Stimulated activated CD8-positive, alpha-beta memory T cell treated with anti-CD3 and anti-CD28 coated beads, Interleukin-15, amount 100 ng/mL, for 4 hours (primary cell): Measurements from ENCODE around the gene ZNF382.
"Not testable (repeated sequence)": the region's sequence is repeated elsewhere in the genome, so short reads cannot be mapped to it uniquely, and the experiment has no call there.

Experiments used
- DNase-seq, 2 donors: peaks; one replicate each; pipeline ENCODE4 v3.0.0-alpha.2; 2020; ENCODE audit warnings: low read depth in 2 of 2

The ZNF382 gene

GRCh38 chr19:36605101-36605876 is at the start of gene ZNF382:
Gene ZNF382, plus strand, starts transcription at chr19:36605313. Its CDS starts 4,602 bp downstream, at chr19:36609915.
- DNase-seq = peak; percentile 77 to 79

GRCh38 chr19:36564391-36564790 is 40.7 kb upstream of the ZNF382 start:
- no peak for DNase-seq

DNA sequence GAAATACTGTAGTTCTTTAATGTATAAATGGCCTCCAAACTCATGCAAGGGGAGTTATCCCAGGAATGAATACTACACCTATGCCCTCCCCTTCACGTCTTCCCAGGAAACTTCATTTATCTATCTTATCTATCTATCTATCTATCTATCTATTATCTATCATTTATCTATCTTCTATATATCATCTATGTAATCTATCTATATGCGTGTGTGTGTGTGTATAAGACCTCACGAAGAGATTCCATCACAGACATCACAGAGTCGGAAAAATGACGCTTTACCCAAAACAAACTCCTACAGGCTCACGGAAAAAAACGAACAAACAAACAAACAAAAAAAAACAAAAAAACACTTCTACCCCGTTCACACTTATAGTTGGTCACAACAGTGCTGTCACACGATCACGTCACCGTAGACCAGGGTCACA is 32.5 kb upstream of the ZNF382 start:
- DNase-seq = no peak

DNA sequence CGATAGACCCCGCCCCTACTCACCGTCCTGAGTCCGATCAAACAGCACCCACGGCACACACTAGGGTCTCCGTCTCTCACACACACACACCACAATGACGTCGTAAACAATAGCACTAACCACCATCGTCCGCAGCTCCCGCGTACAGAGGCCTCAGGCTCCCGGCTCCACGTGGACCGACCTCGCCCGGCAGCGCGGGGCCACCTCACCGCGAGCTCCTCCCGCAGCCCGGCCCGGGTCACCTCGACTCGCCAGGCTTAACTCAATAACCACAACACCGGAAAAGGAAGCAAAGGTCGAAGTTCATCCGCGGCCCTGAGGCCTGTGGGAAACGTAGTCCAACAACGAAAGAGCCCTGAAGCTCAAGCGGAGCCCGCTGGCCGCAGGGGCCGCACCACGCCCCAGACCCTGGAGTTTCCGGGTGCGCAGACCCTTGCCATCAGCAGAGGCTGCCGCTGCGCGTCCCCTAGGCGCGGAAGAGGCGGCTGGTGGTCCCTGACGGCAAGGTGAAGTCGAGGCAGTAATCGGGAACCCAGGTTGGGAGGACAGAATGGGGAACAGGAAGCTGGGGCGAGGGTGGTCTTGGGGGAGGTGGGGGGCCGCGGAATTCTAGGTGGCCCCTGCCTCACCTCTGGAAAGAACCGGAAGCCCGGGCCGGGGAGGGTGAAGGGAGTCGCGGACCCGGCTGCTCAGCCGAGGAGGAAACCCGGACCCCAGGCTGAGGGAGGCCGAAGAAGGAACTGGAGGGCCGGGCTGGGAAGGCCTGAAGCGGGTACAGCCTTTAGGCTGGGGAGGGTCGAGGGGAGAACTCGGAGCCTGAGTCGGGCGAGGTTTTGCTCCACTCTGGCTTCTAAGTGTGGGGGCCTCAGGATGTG is 31.9 kb upstream of the ZNF382 start, which contains the start of gene ZNF529:
Gene ZNF529 (minus strand): TSS at position 273 of the 875 bp plus-strand sequence. CDS start 946 bp downstream, outside the sequence.
- peak; percentile 68 to 77 for DNase-seq

DNA sequence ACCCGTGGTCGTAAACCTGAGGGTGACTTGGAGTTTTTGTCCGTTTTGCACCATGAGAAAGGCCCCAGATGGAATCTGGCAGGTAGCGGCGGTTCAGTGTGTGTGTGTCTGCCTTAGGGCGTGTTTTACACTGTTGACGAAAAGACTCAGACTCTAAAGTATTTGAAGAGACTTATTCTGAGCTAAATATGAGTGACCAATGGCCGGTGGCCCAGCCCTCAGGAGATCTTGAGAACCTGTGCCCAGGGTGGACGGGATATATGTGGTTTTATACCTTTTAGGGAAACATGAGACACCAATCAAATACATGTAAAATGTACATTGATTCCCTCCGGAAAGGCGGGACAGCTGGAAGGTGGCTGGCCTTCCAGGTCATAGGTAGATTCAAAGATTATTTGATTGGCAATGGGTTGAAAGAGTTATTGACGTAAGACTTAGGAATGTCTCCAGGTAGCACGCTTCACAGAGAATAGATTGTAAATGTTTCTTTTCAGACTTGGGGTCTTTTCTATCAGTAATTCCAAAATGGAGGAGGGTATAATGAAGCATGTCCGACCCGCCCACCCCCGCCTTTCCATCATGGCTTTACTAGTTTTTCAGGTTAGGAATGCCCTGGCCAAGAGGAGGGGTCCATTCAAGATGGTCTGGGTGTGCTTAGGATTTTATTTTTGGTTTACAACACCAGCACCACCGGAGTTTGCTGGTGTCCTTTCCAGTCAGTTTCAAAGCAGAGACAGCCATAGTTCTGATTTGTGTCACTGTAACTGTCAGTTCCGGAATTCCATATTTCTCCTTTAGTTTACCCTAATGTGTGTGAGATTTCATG is 31.0 kb upstream of the ZNF382 start:
- DNase-seq = no peak

- no peak for DNase-seq
Measured at GRCh38 chr19:36574741-36575140, 30.4 kb upstream of the ZNF382 start.

DNA sequence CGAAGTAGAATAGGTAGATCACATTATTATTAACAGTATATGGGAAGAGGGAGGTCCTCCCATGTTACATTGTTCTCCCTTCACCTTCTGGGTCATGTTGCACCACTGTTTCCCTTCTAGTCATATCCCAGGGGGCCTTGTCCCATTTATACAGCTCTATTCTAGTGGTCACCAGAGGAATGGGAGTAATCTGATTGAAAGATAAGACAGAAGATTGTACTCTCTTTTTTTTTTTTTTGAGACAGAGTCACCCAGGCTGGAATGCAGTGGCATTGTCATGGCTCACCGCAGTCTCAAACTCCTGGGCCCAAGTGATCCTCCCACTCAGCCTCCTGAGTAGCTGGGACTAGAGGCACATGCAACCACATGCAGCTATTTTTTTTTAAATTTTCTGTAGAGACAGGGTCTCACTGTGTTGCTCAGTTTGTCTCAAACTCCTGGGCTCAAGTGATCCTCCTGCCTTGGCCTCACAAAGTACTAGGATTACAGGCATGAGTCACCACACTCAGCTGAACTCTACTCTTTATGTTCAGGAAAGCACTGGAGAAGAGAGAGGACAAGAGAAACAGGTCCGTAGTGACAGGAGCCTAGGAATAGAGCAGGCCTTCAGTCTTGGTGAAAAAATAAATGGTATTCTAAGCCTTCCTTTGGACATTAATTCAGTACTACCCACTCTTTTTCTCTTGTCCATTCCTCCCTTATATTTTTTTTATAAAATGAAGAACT is 27.7 kb upstream of the ZNF382 start:
- DNase-seq = no peak

GRCh38 chr19:36579255-36579654 is 25.9 kb upstream of the ZNF382 start:
- DNase-seq = no peak

DNA sequence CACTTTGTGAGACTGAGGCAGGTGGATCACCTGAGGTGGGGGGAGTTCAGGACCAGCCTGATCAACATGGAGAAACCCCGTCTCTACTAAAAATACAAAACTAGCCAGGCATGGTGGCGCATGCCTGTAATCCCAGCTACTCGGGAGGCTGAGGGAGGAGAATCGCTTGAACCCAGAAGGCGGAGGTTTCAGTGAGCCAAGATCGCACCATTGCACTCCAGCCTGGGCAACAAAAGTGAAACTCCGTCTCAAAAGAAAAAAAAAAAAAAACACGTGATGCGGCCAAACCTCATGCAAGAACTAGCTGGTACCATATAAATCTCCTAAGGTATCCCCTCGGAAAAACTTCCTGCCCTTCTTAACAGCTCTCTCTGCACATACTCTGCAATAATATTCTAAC is 2.4 kb upstream of the ZNF382 start:
- DNase-seq = not testable (repeated sequence)

DNA sequence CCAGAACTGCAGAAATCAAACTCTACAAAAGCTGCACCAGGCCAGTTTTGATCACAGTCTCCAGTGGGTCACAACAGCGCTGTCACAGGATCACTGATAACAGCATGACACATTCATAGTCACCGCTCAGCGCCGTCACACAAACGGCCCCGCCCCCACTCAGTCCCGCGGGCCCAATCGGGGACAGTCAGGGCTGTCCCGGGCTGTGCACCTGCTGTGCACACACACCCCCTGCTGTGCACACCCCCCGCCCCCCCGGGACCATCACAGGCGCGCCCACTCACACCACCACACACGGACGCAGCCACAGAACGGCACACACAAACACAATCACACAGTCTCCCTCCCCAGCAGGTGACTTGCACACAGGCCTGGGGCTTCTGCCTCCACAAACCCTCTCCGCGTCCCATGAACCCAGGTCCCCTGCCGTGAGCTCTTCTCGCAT is 435 bp upstream of the ZNF382 start:
- peak; percentile 79 to 86 for DNase-seq

GRCh38 chr19:36605877-36606478 is 865 bp downstream of the ZNF382 start:
- DNase-seq = no peak

DNA sequence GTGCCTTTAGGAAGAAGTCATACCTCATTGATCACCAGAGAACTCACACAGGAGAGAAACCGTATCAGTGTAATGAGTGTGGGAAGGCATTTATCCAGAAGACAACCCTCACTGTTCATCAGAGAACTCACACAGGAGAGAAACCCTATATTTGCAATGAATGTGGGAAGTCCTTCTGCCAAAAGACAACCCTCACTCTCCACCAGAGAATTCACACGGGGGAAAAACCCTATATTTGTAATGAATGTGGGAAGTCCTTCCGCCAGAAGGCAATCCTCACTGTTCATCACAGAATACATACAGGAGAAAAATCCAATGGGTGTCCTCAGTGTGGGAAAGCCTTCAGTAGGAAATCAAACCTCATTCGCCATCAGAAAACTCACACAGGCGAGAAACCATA is 21.9 kb downstream of the ZNF382 start:
- no peak for DNase-seq

DNA sequence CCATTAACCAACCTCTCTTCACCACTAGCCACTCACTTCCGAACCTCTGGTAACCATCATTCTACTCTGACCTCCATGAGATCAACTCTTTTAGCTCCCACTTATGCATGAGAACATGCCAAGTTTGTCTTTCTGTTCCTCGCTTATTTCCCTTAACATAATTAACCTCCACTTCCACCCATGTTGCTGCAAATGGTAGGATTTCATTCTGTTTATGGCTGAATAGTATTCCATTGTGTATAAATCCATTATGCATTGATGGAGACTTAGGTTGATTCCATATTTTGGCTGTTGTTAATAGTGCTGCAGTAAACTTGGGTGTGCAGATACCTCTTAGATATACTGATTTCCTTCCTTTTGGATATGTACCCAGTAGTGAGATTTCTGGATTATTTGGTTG is 30.2 kb downstream of the ZNF382 start:
- DNase-seq = no peak

GRCh38 chr19:36638862-36639510 is 33.9 kb downstream of the ZNF382 start:
- no peak for DNase-seq

GRCh38 chr19:36646746-36647145 is 41.6 kb downstream of the ZNF382 start:
- no peak for DNase-seq

- no peak for DNase-seq
Measured at GRCh38 chr19:36652958-36653357, 47.8 kb downstream of the ZNF382 start.

DNA sequence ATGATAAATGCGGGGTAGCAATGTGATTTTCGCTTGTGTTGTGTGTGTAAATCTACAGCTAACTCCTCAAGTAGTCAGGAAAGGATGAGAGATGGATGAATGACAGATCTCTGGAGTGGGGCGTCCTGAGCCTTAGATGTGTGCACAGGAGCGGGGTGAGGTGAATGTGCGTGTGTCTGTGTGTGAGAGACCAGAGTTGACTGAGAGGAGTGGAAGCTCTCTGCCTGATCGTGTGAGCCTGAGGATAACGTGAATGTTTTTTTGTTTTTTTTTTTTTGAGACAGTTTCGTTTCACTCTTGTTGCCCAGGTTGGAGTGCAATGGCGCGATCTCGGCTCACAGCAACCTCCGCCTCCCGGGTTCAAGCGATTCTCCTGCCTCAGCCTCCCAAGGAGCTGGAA is 60.7 kb downstream of the ZNF382 start:
- no peak for DNase-seq

DNA sequence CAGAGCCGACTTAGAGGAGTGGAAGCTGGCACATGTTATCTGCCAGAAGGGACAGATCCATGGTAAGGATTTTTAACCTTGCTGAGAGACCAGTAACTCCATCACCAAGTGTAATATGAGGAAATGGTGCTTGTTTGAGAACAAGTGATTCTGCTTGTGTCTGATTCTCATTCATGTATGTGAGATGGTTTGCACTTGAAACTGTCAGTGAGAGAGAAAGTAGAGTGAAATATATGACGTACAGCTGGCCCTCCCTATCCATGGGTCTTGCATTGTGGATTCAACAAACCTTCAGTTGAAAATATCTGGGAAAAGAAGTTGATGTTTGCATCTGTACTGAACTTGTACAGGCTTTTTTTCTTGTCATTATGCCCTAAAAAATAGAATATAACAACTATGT is 63.5 kb downstream of the ZNF382 start:
- no peak for DNase-seq

DNA sequence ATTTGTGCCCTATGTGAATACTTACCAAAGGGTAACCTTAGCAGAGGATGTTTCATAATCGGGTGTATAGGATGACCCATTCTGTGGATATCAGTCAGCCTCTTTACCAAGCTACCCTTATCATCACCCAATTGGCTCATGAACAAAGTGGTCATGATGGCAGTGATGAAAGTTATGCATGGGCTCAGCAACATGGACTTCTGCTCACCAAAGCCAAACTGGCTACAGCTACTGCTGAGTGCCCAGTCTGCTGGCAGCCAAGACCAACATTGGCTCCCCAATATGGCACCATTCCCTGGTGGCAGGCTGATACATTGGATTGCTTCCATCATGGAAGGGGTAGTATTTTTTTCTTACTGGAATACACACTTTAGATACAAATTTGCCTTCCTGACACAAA is 67.3 kb downstream of the ZNF382 start:
- no peak for DNase-seq

- DNase-seq = no peak
Measured at GRCh38 chr19:36674201-36674600, 69.1 kb downstream of the ZNF382 start.
